HG02884 (cell line): ENCODE measurements around the gene MIDN.

Experiments used
- ATAC-seq: cut with Tn5 transposase; IDR thresholded peaks from one replicate; pipeline ENCODE4 v1.9.1; 2021; ENCODE audit warnings: mild to moderate bottlenecking, moderate library complexity; ENCODE audit not compliant: unreplicated experiment

MIDN gene

GRCh38 chr19:1269065-1269477 is 20.7 kb downstream of the MIDN start, which contains the start of gene CIRBP:
CIRBP (plus strand) TSS chr19:1269332; CDS start chr19:1270934, 1,602 bp downstream.
- peak; percentile 51 for ATAC-seq

DNA sequence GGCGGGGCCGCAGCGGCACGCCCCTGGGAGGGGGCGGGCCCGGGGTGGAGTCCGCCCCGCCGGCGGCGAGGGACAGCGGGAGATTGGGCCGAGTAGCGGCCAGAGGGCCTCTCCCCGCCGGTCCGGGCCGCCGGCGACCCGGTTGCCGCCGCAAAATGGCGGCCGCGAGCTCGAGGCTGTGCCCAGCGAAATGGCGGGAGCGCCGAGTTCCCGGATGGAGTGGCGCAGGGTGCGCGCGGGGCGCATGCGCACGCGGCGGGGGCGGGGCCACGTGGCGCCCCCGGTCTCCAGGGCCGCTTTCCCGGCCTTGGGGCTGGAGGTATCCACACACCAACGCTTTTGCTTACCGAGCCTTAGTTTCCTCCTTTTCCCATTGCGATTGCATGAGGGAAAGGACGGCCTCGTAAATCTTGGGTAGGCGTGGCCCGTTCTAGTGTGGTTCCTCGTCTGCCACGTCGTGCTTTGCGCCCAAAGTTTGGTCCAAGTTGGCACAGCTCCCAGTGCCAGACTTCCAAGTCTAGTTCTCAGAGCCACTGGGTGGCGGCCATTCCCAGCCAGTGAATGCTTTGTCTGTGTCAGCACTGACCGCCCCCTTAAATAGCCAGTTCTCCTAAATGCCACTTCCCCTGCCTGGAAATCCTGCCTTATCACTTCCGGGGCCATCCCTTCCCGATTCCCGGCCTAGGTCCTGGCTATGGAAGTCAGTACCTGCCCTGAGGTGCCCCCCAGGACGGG is 21.3 kb downstream of the MIDN start:
- peak; percentile 27 for ATAC-seq

GRCh38 chr19:1270213-1270853 is 21.9 kb downstream of the MIDN start:
- no peak for ATAC-seq

DNA sequence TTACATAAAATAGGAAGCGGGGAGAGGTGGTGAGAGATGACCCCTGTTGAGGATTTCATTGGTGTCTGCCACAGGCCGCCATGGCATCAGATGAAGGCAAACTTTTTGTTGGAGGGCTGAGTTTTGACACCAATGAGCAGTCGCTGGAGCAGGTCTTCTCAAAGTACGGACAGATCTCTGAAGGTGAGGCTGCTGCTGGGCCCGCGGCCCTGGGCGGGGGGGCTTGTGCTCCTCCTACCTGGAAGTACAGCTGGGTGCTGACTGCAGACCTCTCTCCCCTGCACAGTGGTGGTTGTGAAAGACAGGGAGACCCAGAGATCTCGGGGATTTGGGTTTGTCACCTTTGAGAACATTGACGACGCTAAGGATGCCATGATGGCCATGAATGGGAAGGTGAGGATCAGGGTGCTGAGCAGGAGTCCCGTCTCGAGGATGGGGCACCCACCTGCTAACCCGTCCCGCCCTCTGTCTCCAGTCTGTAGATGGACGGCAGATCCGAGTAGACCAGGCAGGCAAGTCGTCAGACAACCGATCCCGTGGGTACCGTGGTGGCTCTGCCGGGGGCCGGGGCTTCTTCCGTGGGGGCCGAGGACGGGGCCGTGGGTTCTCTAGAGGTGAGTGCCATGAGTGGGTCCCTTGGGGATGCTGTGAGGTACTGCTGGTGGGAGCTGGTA is 22.6 kb downstream of the MIDN start:
- no peak for ATAC-seq

DNA sequence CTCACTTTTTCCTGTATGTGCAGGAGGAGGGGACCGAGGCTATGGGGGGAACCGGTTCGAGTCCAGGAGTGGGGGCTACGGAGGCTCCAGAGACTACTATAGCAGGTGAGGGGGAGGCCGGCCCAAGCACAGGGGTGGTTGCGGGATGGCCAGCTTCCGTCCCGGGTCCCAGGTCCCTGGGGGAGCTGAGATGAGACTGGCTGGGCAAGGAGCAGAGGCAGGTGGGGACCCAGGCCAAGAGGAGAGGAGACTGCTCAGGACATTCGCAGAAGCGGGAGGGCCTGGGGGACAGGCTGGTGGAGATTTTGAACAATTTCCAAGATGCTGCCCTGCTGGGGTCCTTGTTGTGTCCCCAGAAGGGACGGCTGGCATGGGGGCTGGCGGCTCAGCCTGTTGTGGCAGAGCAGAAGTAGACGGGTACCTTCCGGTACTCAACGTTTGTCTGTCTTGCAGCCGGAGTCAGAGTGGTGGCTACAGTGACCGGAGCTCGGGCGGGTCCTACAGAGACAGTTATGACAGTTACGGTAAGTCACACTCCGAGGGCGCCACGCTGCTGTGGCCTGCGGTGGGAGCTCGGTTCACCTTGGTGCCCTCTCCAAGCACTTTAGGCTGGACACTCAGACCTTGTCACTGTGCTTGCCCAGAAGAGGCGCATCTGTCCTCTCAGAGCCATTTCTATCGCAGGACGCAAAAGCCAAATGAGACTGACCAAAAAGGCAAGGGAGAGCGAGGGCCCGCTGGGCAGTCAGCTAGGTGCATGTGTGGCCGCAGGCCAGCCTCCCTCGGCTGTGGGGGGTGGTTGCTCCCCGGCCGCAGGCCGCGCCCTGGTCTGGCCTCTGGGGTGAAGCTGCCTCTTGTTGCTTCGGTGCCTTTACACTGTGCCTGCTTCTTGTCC is 23.4 kb downstream of the MIDN start:
- no peak for ATAC-seq

DNA sequence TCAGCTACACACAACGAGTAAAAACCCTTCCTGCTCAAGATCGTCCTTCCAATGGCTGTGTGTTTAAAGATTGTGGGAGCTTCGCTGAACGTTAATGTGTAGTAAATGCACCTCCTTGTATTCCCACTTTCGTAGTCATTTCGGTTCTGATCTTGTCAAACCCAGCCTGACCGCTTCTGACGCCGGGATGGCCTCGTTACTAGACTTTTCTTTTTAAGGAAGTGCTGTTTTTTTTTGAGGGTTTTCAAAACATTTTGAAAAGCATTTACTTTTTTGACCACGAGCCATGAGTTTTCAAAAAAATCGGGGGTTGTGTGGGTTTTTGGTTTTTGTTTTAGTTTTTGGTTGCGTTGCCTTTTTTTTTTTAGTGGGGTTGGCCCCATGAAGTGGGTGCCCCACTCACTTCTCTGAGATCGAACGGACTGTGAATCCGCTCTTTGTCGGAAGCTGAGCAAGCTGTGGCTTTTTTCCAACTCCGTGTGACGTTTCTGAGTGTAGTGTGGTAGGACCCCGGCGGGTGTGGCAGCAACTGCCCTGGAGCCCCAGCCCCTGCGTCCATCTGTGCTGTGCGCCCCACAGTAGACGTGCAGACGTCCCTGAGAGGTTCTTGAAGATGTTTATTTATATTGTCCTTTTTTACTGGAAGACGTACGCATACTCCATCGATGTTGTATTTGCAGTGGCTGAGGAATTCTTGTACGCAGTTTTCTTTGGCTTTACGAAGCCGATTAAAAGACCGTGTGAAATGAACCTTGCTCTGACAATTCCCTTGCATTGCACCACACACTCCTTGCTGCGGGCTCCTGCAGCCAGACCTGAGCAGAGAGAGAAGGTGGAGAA is 24.3 kb downstream of the MIDN start:
- ATAC-seq, result no peak

- no peak for ATAC-seq
Measured at GRCh38 chr19:1273263-1274041, 25.1 kb downstream of the MIDN start.

- no peak for ATAC-seq
Measured at GRCh38 chr19:1274081-1274851, 25.9 kb downstream of the MIDN start.

DNA sequence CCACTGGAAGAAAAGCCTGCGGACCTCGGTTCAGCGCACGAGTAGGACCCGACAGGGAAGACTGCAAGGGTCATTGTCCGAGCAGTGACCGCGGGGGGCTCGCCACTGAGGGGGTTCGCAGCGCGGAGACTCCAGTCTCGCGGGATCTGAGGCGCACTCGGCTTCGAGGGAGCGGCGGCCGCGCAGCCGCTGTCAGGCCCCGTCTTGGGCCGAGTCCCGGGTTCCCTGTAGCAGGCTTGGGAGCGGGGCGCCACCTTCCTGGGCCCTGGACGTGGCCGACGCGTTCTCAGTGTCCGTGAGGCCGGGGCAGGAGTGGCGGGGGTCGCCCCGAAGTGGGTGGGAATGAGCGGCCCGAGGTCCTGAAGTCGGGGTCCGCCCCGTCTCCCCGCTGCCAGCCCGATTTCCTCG is 26.5 kb downstream of the MIDN start:
- no peak for ATAC-seq

DNA sequence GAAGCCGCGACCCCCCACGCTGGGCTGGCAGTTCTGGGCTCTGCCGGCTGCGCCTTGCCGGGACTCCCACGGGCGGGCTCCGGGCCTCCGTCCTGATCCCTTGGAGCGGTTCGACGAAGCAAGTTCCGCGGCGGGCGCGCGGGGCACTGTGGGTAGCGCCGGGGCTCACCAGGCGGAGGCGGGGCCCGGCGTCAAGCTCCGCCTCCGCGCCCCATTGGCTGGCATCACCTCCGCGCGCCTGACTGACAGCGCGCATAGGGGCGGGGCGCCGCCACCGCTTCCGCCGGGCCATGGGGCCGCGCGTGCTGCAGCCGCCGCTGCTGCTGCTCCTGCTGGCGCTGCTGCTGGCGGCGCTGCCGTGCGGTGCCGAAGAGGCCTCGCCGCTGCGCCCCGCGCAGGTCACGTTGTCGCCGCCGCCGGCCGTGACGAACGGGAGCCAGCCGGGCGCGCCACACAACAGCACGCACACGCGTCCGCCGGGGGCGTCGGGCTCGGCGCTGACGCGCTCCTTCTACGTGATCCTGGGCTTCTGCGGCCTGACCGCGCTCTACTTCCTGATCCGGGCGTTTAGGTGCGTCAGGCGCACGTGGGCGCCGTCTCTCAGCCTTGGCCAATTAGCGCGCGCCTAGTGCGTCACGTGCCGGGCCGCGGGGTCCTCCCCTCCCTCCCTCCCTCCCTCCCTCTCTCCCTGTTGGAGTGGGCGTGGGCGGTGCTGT is 27.0 kb downstream of the MIDN start, which contains the start of gene FAM174C:
Gene FAM174C (plus strand): TSS at position 271 of the 716 bp plus-strand sequence. CDS start 20 bp downstream, at position 291.
- peak; percentile 58 for ATAC-seq

- no peak for ATAC-seq
Measured at GRCh38 chr19:1275976-1276627, 27.7 kb downstream of the MIDN start.

DNA sequence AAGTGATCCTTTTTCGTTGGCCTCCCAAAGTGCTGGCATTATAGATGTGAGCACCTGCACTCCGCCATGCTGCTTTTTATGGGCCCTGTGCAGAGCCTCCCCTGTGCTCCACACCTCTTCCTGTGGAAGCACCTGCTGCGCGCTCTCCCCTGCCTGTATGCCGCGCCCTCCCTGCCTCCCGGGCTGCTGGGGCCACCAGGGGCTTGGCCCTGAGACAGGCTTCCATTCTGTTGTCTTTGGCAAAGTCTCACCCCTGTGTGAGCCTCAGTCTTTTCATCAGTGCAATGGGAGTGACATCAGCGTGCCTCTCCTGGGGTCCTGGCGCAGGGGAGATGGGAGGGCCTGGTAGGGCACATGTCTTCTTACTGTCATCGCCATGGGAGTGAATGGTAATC is 28.2 kb downstream of the MIDN start:
- no peak for ATAC-seq

DNA sequence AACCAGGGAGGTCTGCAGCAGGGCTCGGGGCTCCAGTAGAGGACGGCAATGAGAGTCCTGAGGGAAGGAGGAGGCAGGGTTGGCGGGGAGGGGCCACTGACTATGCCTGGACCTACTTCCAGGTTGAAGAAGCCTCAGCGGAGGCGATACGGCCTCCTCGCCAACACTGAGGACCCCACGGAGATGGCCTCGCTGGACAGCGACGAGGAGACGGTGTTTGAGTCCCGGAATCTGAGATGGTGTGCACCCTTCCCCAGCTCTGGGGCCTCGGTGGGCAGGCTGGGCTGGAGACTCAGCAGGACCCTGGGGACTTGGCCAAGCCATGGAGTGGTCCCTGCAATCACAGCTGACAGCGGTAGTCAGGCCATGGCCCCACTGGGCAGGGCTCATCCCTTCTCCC is 28.7 kb downstream of the MIDN start:
- no peak for ATAC-seq

GRCh38 chr19:1278074-1278473 is 29.7 kb downstream of the MIDN start:
- no peak for ATAC-seq

- ATAC-seq, result no peak
Measured at GRCh38 chr19:1278713-1279660, 30.6 kb downstream of the MIDN start.

DNA sequence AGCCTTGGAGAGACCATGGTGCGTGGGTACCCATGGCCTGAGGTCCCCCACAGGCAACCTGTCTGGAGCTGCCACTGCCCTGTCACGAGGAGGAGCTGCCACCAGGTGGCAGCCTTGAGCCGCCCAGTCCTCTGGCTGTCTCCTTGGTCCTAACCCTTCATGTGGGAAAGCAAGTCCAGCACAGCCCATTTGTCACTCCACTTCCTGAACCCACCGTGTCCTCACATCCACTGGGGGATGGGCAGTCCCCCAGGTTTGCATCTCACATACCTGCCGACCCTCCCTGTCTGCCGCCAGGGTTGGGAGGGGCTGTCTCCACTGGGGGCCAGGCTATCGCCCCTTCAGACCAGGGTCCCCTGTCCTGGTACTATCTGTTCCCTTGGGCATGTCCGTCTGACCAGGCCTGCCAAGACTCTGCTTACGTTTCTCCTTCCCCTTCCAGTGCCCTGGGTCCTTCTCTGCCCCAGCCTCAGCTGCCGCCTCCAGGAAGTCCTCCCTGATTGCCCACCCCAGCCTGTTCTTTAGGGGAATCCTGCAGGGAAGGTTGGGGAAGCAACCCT is 31.5 kb downstream of the MIDN start:
- ATAC-seq, result no peak
